ENCODE data around the gene RBM19.
"Not testable (repeated sequence)": the region's sequence is repeated elsewhere in the genome, so short reads cannot be mapped to it uniquely, and the experiment has no call there.

The RBM19 gene

GRCh38 chr12:113826805-113827538 lies 139.2 kb downstream of the RBM19 start:
- FAIRE-seq, result no peak

GRCh38 chr12:113825705-113826104 lies 140.4 kb downstream of the RBM19 start:
- FAIRE-seq, result no peak

DNA sequence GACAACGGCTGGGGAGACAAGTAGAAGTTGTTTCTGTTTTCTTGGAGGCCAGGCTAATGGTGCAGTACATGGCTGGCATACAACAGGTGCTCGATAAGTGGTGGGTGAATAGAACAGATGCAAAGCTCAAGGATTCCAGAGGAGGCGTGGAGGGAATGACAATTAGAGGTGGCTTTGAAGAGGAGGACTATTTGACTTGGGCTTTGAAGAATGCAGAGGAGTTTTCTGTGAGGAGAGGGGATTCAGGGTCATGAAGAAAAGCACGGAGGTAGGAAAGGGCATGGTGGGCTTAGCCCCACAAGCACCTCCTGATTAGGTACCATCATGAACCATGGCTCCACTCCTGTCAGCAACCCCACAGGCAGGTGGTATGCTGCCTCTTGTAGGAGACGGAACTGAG lies 142.3 kb downstream of the RBM19 start:
- no peak for FAIRE-seq

DNA sequence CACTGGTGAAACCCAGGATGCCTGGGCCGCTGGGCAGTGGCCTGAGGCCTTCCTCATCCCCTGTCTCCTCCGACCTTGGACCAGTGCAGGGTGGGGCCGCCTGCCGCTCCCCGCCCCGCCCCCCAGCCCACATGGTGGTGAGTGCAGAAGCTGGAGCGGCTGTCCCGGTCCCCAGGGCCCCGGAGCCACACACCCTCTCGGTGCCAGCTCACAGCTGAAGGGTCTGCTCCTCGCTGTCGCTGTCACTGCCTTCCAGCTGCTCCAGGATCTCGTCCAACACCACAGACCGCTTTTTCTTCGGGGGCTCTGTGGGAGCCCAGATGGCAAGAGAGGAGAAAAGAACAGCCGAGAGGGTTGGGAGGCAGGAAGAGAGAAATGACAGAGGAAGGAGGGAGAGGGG lies 143.1 kb downstream of the RBM19 start:
- FAIRE-seq, result no peak

- FAIRE-seq, result no peak
Measured at GRCh38 chr12:113820842-113821241, 145.3 kb downstream of the RBM19 start.

GRCh38 chr12:113820309-113820708 lies 145.8 kb downstream of the RBM19 start:
- no peak for FAIRE-seq

- no peak for FAIRE-seq
Measured at GRCh38 chr12:113819495-113819894, 146.6 kb downstream of the RBM19 start.

GRCh38 chr12:113818833-113819232 lies 147.3 kb downstream of the RBM19 start:
- FAIRE-seq, result no peak

- FAIRE-seq, result no peak
Measured at GRCh38 chr12:113818283-113818682, 147.8 kb downstream of the RBM19 start.

- FAIRE-seq, result no peak
Measured at GRCh38 chr12:113816866-113817265, 149.3 kb downstream of the RBM19 start.

GRCh38 chr12:113815031-113815430 lies 151.1 kb downstream of the RBM19 start:
- FAIRE-seq, result no peak

DNA sequence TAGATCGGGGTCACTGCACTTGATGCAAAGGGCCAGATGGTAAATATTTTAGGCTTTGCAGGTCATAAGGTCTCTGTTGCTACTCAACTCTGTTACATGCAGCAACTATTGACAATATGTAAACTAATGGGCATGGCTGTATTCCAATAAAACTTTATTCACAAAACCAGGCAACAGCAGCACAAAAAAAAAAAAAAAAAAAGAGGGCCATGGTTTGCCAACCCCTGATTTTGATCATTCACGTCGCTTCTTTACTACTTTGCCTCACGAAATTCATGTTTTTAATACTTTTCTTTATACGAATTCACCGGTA lies 152.9 kb downstream of the RBM19 start:
- FAIRE-seq, result no peak

DNA sequence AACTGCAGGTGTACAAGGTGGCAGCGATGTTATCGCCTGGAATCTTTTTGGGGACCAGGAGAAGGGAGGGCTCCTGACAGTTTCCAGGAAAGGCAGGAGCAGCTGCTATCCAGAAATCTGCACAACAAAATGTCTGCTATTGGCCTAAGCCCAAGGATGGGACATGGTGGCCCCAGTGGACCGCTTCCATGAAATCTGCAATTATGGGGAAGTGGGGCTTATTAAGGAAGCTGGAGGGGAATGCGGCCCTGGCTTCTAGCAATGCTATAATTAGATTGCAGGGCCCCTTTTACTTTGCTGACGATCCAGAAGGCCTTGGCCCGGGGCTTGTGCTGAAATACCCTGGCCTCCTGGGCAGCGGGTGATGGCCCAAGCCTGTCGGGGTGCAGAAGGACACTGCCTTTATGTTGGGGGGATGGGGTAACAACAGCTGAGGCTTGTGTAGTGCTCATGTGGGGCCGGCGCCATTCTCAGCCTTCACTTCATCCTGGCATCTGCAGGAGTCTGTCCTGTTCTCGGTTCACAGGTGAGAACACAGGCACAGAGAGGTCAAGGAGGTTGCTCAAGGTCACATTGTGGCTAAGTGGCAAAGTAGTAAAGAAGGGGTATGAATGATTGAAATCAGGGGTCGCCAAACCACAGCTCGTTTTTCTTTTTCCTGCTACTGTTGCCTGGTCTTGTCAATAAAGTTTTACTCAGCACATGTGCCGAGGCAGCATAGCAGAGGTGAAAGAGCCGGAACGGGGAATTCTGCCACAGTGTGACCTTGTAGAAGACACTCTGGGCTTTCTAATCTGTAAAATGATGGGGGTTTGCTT lies 153.5 kb downstream of the RBM19 start:
- FAIRE-seq, result no peak

- not testable (repeated sequence) for FAIRE-seq
Measured at GRCh38 chr12:113809462-113810220, 156.5 kb downstream of the RBM19 start.

DNA sequence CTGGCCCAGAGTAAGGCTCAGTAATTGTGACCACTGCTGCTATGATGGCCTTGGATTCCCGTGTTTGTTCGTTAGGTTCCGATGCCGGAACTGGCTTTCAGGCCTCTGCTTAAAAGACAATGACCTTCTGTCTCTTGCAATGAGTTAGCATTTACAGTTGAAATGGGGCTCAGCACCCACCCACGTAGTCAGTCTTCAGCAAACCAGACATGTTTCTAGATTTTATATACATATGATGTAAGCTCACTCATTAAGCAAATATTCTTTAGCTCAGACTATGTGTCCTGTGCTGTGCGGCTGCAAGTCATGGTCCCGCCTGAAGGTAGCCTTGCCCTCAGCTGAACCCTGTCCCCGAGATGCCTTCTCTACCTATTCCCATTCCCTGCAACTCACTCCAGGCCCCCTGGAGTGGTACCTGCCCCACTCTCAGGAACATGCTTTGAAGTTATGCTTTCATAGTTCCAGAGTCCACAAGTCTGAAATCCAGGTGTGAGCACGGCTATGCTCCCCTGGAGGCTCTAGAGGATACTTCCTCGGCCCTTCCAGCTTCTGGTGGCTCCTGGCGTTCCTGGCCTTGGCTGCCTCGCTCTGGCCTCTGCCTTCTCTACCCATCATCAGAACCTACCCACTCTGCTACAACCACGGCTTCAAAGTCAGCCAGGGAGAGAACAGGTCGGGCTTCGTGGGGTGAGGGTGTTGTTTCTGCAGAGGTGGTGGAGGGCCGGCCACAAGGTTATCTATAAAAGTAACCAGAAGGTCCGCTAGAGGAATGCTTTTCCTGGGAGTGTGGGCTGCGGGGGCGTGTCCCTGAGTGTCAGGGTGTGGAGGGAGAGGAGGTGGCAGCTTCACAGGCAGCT lies 157.8 kb downstream of the RBM19 start:
- no peak for FAIRE-seq

DNA sequence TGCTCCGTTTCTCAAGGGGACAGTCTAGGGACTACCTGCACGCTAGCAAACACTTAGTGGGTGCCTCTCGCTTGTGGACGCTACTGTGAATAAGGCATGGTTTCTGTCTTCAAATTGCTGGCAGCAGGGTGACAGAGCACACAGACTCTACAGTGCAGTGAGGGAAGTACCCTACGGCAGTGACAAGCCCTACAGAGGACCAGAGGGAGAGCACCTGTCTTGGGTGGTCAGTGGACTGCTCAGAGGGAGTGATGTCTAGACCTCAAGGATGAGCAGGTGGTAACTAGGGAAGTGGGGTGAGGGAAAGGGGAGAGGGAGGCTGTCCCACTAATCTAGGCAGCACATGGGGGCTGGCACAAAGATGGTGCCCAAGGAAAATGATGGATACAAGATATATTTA lies 160.5 kb downstream of the RBM19 start:
- no peak for FAIRE-seq

DNA sequence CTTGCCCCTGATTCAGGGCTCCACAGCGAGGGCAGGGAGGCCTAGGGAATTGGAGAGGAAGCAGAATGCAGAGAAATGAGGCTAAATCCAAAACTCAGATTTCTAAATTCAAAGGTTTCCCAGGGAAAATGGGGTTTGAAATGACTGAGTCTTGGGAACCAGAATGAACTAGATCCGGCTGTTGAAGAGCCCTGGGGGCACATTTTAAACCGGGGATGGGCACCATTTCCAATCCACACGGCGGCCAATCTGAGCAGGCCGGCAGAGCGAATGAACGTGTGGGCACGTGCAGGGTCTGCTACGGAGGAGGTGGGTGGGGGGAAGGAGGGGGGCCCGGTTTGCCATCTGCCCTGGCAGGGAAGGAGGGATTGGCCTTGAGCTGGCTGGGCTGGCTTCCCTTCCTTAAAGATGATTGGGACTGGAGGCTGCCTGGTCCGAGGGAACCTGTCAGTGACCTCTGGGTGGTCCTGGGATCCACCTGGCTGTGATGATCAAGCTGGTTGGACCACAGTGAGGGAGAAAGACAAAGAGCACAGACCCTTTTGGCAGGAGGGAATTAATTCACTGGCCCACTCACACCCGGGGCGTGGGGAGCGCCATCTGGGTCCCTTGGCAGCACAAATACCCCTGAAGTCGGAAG lies 161.0 kb downstream of the RBM19 start:
- no peak for FAIRE-seq

DNA sequence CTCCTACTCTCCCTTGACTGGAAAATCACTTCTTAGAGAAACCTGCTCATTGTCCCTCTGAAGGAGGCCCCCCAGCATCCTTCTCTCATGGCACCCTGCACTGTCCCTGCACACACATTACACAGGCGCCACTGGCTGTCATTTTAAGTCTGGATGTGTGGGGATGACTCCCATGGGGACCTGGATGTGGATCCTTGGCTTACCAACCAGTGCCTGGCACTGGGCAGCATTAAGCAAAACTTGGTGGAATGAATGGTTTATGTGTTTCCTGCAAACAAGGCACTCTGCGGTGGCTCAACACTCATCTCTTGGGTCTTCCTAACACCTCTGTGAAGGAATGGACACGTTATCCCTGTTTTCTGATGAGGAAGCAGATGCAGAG lies 162.4 kb downstream of the RBM19 start:
- FAIRE-seq, result no peak

DNA sequence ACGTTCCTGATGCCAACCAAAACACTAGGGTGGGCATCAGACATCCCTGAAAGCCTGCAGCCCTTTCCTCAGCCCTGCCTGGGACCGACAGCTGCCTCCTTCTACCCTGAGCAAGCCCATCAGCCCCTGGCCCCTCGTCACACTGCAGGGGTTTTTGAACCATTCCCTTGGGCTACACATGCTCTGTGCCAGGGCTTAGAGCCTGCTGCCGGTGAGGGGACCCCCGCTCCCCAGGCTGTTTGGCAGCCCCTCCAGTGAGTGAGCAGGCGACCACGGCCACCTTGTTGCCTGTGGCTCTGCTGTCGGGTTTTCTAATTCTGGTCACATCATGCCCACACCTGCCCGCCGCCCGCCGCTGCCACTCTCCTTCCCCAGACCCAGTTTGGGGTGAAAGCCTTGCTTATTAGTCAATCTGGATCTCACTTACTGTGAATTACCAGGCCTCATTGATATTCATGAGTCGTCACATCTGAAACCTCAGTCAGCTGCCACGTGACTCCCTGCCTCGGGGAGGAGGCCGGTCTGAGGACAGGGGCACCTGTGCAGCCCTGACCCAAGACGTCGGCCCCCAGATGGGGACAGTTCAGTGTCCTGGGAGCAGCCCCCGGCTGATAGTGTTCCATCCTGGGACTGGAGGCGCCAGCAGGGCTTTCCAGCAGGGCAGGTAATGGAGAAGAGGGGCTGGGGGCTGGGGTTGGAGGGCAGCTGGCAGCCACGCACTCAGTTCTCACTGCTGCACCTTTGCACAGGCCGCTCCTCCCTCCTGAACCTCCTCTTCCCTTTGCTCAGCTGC lies 163.0 kb downstream of the RBM19 start:
- FAIRE-seq, result no peak

DNA sequence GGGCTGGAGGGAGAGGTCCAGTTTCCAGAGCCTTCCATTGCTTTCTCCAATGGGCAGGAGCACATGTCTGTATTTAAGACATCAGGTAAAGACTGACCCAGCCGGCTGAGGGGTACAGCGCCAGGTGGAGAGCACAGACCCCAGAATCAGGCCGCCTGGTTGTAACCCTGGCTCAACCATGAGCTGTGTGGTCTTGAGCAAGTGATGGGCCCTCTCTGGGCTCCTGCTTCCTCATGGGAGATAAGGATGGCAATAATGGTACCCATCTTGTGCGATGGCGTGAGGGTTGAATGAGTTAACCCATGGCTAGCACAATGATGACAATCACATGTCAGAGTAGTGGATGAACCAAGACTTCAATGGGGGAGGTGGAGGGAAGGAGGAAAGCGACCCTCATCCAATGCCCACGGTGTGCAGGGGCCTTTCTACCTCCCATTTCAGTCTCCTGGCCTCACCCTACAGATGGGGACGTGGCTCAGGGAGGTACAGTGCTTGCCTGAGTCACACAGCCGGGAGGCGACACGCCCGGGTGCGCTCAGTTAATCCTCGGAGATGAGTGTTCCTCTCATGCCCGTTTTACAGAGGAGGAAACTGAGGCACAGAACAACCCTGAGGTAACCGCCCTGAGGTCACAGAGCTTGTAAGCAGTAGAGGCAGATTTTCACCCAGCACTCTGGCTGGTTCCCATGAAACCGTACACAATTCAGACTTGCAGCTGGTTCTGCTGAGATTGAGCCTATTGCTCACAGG lies 163.9 kb downstream of the RBM19 start:
- FAIRE-seq, result no peak

GRCh38 chr12:113800201-113800600 lies 165.9 kb downstream of the RBM19 start:
- FAIRE-seq, result no peak

Data from A204.1 (cell line).